Ectodermal cell (in vitro differentiated cells): Measurements from ENCODE around the gene CBX7.

Source experiments
- H3K27ac ChIP-seq: 2 replicates; pipeline ENCODE4 v1.7.0; 2013; ENCODE audit warnings: mild to moderate bottlenecking, low read depth, low read length; ENCODE audit not compliant: insufficient read depth, poor library complexity, severe bottlenecking
- H3K27me3 ChIP-seq: 2 replicates; pipeline ENCODE4 v1.7.0; 2013; ENCODE audit warnings: mild to moderate bottlenecking, low read length; ENCODE audit not compliant: insufficient read depth, control insufficient read depth, poor library complexity, severe bottlenecking
- H3K36me3 ChIP-seq: one replicate; pipeline ENCODE4 v1.7.0; 2013; ENCODE audit warnings: low read length; ENCODE audit not compliant: control insufficient read depth, insufficient read depth
- H3K4me1 ChIP-seq: one replicate; pipeline ENCODE4 v1.7.0; 2013; ENCODE audit warnings: low read length; ENCODE audit not compliant: control insufficient read depth, insufficient read depth
- H3K4me3 ChIP-seq: 2 replicates; pipeline ENCODE4 v1.7.0; 2013; ENCODE audit warnings: low read depth, low read length, control low read depth; ENCODE audit not compliant: insufficient read depth
- H3K9me3 ChIP-seq: 2 replicates; pipeline ENCODE4 v1.7.0; 2013; ENCODE audit warnings: mild to moderate bottlenecking, low read length, moderate library complexity; ENCODE audit not compliant: control insufficient read depth
- WGBS, 2 experiments: methylation state at CpG; one replicate each; pipeline ENCODE4 v1.1.7; 2013; ENCODE audit warnings: missing lambda C conversion rate in 2 of 2; 5-methylcytosine and 5-hydroxymethylcytosine counted together

The CBX7 gene

GRCh38 chr22:39155421-39155820, 2.9 kb upstream of the CBX7 start:
- Histone ChIP-seq H3K36me3 (no peaks in the 10 kb centered on the region), H3K4me1 (no peaks in the 10 kb centered on the region), H3K27me3 (peaks cover 33% of the 10 kb centered on the region), H3K27ac (no peak overlapping the region), H3K9me3 (no peaks in the 10 kb centered on the region), H3K4me3 (no peak overlapping the region)
- WGBS, 2 experiments, result 88% methylated on average over 18 of the region's 18 CpGs

- peak overlapping the region; percentile 40 for H3K4me3 ChIP-seq
- H3K27me3 ChIP-seq, result peaks cover 33% of the 10 kb centered on the region
- H3K27ac ChIP-seq, result no peak overlapping the region
- 5 to 6% methylated on average over 43 of the region's 43 CpGs for WGBS, 2 experiments
- no peaks in the 10 kb centered on the region for H3K9me3 ChIP-seq
- H3K4me1 ChIP-seq, result no peaks in the 10 kb centered on the region
- H3K36me3 ChIP-seq, result no peaks in the 10 kb centered on the region
These were observed 789 bp upstream of the CBX7 start for GRCh38 chr22:39153220-39153717.

- peak overlapping the region; percentile 34 for H3K4me3 ChIP-seq
- no peaks in the 10 kb centered on the region for H3K4me1 ChIP-seq
- no peak overlapping the region for H3K27ac ChIP-seq
- no peaks in the 10 kb centered on the region for H3K9me3 ChIP-seq
- 18 to 20% methylated on average over 44 of the region's 44 CpGs for WGBS, 2 experiments
- peaks cover 33% of the 10 kb centered on the region for H3K27me3 ChIP-seq
- H3K36me3 ChIP-seq, result no peaks in the 10 kb centered on the region
These were observed 413 bp downstream of the CBX7 start for GRCh38 chr22:39152024-39152510.

GRCh38 chr22:39151329-39151975, 1.0 kb downstream of the CBX7 start:
- no peaks in the 10 kb centered on the region for H3K36me3 ChIP-seq
- peaks cover 33% of the 10 kb centered on the region for H3K27me3 ChIP-seq
- no peaks in the 10 kb centered on the region for H3K9me3 ChIP-seq
- H3K4me3 ChIP-seq, result no peak overlapping the region
- 80 to 82% methylated on average over 15 of the region's 16 CpGs for WGBS, 2 experiments
- no peaks in the 10 kb centered on the region for H3K4me1 ChIP-seq
- no peak overlapping the region for H3K27ac ChIP-seq

GRCh38 chr22:39150848-39151215, 1.6 kb downstream of the CBX7 start:
- WGBS, 2 experiments, result 87 to 90% methylated on average over 6 of the region's 6 CpGs
- Histone ChIP-seq H3K36me3 (no peaks in the 10 kb centered on the region), H3K9me3 (no peaks in the 10 kb centered on the region), H3K27me3 (peaks cover 32% of the 10 kb centered on the region), H3K4me1 (no peaks in the 10 kb centered on the region), H3K4me3 (no peak overlapping the region), H3K27ac (no peak overlapping the region)

GRCh38 chr22:39149915-39150847, 2.3 kb downstream of the CBX7 start:
- H3K27me3 ChIP-seq, result peaks cover 25% of the 10 kb centered on the region
- no peaks in the 10 kb centered on the region for H3K4me1 ChIP-seq
- H3K9me3 ChIP-seq, result no peaks in the 10 kb centered on the region
- H3K4me3 ChIP-seq, result no peak overlapping the region
- H3K36me3 ChIP-seq, result no peaks in the 10 kb centered on the region
- no peak overlapping the region for H3K27ac ChIP-seq
- 80 to 81% methylated on average over 16 of the region's 16 CpGs for WGBS, 2 experiments

- H3K27me3 ChIP-seq, result peaks cover 24% of the 10 kb centered on the region
These were observed 3.5 kb downstream of the CBX7 start for GRCh38 chr22:39148727-39149535.

GRCh38 chr22:39148026-39148726, 4.3 kb downstream of the CBX7 start:
- no peaks in the 10 kb centered on the region for H3K9me3 ChIP-seq
- peaks cover 22% of the 10 kb centered on the region for H3K27me3 ChIP-seq
- H3K27ac ChIP-seq, result no peak overlapping the region
- H3K4me3 ChIP-seq, result no peak overlapping the region
- 82 to 83% methylated on average over 14 to 16 of the region's 16 CpGs for WGBS, 2 experiments
- H3K4me1 ChIP-seq, result peaks cover 11% of the 10 kb centered on the region
- H3K36me3 ChIP-seq, result no peaks in the 10 kb centered on the region

More at GRCh38 chr22:39148727-39149535, 3.5 kb downstream of the CBX7 start:
- H3K4me1 ChIP-seq, result peaks cover 7% of the 10 kb centered on the region
- no peaks in the 10 kb centered on the region for H3K36me3 ChIP-seq
- no peaks in the 10 kb centered on the region for H3K9me3 ChIP-seq
- 62 to 66% methylated on average over 9 of the region's 9 CpGs for WGBS, 2 experiments
- H3K4me3 ChIP-seq, result no peak overlapping the region
- H3K27ac ChIP-seq, result no peak overlapping the region

- Histone ChIP-seq H3K4me1 (peaks cover 11% of the 10 kb centered on the region), H3K27ac (no peak overlapping the region), H3K9me3 (no peaks in the 10 kb centered on the region), H3K4me3 (no peak overlapping the region), H3K36me3 (no peaks in the 10 kb centered on the region), H3K27me3 (peaks cover 17% of the 10 kb centered on the region)
- WGBS, 2 experiments, result 87 to 91% methylated on average over 4 to 5 of the region's 5 CpGs
These were observed 5.0 kb downstream of the CBX7 start for GRCh38 chr22:39147335-39148025.
